Keratinocyte (primary cell): ENCODE measurements around the gene TUBB2A.

Experiments used
- EZH2 ChIP-seq: IDR thresholded peaks from one replicate; pipeline ENCODE4 v1.6.1; 2012; ENCODE audit warnings: inconsistent platforms, mild to moderate bottlenecking, low read length, moderate library complexity
- TF ChIP-seq, protein P1 (sequence below), 3 experiments: IDR thresholded peaks in 1 of 3; conservative IDR thresholded peaks in 1 of 3; optimal IDR thresholded peaks in 1 of 3; 2 replicates in 2 of 3; 3 replicates in 1 of 3; pipeline versions ENCODE3 to v1.5.1; 2011; ENCODE audit warnings: low read length in 3 of 3, mild to moderate bottlenecking in 3 of 3, moderate library complexity in 2 of 3, control low read depth in 1 of 3, inconsistent platforms in 1 of 3; ENCODE audit not compliant: insufficient read depth in 2 of 3; ENCODE audit errors: extremely low read depth in 1 of 3

GRCh38 chr6:3163248-3163594 lies 5.9 kb upstream of the TUBB2A start:
- TF ChIP-seq, protein P1, sequence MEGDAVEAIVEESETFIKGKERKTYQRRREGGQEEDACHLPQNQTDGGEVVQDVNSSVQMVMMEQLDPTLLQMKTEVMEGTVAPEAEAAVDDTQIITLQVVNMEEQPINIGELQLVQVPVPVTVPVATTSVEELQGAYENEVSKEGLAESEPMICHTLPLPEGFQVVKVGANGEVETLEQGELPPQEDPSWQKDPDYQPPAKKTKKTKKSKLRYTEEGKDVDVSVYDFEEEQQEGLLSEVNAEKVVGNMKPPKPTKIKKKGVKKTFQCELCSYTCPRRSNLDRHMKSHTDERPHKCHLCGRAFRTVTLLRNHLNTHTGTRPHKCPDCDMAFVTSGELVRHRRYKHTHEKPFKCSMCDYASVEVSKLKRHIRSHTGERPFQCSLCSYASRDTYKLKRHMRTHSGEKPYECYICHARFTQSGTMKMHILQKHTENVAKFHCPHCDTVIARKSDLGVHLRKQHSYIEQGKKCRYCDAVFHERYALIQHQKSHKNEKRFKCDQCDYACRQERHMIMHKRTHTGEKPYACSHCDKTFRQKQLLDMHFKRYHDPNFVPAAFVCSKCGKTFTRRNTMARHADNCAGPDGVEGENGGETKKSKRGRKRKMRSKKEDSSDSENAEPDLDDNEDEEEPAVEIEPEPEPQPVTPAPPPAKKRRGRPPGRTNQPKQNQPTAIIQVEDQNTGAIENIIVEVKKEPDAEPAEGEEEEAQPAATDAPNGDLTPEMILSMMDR (optimal IDR thresholded peaks at IDR 0.05 in 1 of 3, IDR thresholded peaks at IDR 0.05 in 1 of 3, conservative IDR thresholded peaks at IDR 0.05 in 1 of 3; ENCODE audit: extremely low read depth in 1 of 3, insufficient read depth in 2 of 3, low read length in 3 of 3), result no peak
- no peak for TF ChIP-seq EZH2
